Measurements from ENCODE around the gene PJA2.
"Not testable (repeated sequence)": the region's sequence is repeated elsewhere in the genome, so short reads cannot be mapped to it uniquely, and the experiment has no call there.

Gene PJA2, protein sequence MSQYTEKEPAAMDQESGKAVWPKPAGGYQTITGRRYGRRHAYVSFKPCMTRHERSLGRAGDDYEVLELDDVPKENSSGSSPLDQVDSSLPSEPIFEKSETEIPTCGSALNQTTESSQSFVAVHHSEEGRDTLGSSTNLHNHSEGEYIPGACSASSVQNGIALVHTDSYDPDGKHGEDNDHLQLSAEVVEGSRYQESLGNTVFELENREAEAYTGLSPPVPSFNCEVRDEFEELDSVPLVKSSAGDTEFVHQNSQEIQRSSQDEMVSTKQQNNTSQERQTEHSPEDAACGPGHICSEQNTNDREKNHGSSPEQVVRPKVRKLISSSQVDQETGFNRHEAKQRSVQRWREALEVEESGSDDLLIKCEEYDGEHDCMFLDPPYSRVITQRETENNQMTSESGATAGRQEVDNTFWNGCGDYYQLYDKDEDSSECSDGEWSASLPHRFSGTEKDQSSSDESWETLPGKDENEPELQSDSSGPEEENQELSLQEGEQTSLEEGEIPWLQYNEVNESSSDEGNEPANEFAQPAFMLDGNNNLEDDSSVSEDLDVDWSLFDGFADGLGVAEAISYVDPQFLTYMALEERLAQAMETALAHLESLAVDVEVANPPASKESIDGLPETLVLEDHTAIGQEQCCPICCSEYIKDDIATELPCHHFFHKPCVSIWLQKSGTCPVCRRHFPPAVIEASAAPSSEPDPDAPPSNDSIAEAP

DNA sequence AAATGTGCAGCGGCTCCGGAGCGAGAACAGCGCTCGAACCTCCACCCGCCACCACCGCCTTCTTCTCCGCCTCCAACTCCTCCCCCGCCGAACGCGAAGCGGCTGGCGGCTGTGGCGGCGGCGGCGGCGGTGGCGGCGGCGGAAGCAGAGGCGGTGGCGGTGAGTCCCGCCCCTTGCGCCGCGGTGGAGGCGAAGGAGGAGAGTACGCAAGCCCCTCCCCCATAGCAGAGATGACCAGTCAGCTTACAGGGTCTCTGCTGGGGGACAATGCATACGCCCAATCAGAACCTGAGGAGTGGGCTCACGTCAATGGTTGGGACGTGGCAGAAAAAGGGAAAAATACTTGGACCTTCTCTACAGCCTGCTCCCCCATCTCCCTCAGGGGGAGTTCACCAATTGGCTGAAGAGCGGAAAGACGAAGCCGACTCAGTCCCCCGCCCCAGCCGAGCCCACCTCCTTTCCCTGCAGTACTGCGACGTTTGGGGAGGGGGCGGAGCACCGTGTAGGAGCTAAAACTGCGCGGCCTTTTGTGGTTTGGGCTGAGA lies at the start of gene PJA2:
Gene PJA2 (minus strand): TSS at position 131 of the 545 bp plus-strand sequence. CDS start 26,541 bp downstream, outside the sequence.
- DNase-seq = peak; percentile 100

DNA sequence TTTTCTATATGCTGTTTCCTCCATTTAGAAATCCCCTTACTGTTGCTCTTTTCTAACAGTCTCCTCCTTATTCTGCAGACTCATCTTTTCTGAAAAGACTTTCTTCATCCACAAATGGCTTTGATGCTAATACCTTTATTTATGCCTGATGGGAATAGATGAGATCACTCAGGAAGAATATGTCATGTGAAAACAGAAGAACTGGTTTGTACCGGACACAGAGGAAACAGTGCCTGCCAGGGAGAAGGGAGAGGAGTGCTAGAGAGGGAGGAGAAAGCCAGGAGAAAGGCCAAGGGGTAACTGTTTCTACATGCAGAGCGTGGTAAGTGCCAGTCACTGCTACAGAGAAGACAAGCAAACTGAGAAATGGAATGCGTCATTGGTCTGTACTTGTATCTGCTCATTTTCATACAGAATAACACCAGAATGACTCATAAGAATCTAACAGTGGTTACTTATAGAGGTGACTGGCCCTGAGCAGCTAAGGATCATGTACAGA lies 45.9 kb upstream of the PJA2 start:
- peak; percentile 64 for DNase-seq

DNA sequence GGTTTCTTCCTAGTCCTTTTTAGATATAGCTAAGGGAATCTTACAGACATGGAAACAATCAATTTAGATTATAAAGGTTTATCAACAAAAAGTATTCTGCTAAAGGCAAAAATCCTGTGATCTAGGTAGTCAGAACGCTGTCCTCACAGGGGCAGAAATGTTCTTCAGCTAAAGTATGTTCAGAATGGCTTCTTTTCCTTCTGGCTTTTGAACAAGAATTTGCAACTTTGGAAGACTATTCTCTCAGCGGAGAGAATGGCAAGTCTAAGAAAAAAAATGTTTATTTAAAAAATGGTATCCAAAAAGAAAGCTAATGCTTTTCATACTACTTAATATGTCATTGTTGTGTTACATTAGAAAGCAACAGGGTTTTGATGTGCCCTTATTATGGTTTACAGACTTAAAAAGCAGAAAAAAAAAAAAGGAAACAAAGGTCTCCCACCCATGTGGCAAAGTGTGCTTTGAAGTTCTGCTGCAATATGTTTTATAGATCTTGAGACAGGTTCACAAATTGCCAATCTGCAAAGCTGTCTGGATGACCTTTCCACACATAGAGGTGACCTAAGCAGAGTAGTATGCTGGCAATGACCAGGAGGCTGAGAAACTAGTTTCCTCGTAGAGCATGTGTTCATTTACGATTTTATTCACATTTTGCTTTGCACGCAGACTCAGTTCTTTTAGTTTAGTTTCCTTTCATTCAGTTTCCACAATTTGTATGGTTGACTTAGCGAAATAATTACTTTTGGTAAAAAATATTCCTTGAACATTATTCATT lies 45.1 kb upstream of the PJA2 start:
- DNase-seq = peak; percentile 28

DNA sequence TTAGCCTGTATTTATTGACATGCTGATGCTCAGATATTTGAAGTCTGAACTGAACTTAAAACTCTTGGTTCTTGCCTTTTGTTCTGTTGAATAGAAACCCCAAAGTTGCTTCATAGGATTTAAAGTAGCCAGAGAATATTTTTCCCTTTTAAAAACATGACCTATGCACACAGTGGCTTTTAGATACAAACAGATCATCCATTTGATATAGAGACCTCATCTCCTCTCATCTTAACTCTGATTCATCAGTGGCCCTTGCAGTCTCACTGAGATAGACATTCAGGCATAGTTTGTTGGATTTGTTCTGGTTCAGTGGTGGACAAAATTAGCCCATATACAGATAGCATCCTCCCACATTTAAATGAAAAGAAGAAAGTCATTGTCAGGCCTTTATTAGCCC lies 43.5 kb upstream of the PJA2 start:
- no peak for DNase-seq

DNA sequence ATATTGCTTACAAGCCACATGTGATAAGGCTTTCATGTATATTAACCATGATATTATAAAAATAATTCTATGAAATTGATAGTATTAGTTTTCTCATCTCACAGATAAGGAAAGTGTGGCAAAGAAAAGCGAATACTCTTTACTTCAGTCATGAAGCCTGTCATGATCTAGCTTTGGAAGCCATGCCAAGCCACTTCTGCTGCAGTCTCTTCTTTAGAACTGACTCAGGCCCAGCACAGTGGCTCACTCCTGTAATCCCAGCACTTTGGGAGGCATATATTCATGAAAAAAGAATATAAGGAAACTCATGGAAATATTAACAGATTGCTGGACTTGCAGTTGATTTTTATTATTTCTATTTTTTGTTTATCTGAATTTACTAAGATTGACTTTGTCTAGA lies 42.9 kb upstream of the PJA2 start:
- DNase-seq = no peak

DNA sequence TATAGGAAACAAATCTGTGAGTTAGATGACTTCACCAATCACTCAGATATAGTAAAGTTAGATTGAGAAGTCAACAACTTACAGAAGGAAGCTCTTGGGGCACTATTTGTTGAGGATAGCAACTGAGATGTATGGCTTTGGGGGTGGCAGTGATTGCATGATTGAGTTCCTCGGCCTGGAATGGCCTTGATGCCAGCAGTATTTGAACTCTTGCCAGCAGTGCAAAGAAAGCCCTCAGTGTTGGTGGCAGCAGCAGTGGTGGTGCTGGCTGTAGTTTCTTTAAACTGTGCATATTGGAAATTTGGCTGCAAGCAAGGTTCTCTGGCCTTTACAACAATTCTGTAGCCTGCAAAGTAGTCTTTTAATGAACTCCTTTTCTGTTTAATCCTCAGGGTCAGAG lies 41.4 kb upstream of the PJA2 start:
- peak; percentile 59 for DNase-seq

DNA sequence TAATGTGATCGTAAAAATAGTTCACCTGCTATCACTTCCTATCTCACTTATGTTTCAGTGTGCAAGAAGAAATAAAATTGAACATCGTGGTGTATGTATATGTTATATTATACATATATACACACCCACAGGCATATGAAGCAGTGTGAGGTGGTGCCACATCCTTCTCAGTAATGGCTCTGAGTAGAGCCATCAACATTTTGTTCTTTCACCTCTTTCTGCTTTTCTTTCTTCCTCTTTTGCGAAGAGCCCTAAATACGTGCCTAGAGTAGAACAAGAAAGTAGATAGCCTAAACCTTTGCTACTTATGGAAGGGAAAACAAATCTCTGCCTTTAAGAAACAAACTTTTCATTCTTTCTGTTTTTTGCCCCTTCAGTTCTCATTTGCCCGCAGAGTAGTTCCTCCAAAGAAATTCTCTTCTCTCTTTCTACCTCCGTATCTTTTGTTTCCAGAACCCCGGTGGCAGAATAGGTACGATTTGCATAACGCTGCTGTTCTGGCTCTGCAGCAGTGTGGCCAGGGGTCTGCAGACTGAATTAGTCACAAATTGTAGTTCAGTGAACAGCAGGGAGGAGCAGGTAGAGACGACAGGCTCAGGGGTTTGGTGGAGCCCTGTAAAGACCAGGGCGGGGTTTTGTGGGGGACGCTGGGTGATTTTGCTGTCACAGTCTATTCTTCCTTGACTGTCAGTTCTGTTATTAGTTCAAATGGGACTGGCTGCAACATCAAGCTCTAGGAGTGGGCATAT lies 40.5 kb upstream of the PJA2 start:
- no peak for DNase-seq

DNA sequence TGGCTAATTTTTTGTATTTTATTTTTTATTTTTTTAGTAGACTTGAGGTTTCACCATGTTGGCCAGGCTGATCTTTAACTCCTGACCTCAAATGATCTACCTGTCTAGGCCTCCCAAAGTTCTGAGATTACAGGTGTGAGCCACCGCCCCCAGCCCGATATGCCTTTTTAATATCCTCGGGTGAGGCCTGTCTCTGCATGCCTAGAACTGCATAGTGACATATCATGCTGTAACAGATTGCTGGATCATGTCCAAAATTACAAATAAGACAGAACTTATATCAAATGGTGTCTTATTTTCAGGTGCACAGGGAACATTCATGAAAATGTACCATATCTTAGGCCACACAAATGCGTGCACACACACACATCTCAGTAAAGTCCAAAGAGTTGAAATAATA lies 39.1 kb upstream of the PJA2 start:
- DNase-seq = no peak

DNA sequence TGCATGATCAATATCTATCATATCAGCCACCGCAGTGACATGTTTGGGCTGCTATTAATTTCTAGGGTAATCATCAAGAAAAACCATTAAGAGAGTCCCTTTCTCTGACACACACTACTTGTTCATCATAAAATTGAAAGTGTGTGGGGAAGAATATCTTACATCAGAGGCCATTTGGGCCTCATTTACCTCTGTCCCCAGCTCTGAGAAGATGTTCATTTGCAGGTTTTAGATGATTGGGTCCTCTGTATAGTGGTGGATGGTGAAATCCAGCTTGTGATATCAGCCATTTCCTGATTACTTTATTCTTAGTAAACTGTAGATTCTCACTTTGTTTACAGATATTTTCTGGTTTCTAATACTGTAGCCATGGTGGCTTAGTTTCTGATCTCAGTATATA lies 29.8 kb upstream of the PJA2 start:
- no peak for DNase-seq

DNA sequence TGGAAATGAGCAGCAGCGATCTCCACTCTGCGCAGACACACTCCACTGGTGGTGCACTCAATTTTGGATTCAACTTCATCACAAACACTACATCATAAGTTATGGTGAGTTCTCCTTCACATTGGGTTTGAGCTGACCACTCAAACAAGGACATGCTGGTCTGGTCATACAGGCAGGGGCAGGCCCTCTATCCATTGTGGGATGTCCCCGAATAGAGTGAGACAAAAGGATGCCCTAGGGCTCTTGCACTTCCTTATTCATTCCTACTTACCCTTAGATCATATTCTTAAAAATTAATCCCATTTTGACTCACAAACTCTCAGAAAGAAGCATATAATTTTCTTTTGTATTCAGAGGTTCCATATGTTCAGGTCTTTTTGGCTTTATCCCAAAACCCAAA lies 16.3 kb upstream of the PJA2 start:
- no peak for DNase-seq

DNA sequence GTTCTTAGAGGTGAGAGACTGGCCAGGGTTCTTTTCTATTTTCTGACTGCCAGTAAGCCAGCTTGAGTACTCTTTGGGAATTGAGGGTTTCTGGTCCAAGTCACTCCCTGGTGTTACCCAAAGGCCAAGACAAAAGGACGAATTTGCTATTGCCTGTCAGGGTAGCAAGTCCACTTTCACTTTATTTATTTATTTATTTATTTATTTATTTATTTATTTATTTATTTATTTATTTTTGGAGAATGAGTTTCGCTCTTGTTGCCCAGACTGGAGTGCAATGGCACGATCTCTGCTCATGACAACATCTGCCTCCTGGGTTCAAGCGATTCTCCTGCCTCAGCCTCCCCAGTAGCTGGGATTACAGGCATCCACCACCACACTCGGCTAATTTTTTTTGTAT lies 15.7 kb upstream of the PJA2 start:
- DNase-seq = not testable (repeated sequence)

DNA sequence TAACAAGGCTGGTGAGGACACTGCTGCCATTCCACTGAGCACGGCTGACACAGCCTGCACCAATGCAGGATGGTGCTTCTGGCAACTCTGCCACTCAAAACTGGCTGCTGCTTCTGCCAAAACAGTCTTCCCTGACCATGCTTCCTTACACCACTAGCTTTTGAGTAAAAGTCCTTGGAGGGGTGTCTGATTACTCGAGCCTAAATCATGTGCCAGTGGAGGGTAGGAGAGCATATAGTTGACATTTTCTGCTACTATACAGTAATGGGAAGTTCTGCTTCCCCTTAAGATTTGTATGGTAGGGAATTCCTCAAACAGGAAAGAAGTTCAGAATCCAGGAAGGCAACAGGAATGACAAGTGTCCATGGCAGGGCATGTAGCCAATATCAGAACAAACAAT lies 12.2 kb upstream of the PJA2 start:
- DNase-seq = no peak

DNA sequence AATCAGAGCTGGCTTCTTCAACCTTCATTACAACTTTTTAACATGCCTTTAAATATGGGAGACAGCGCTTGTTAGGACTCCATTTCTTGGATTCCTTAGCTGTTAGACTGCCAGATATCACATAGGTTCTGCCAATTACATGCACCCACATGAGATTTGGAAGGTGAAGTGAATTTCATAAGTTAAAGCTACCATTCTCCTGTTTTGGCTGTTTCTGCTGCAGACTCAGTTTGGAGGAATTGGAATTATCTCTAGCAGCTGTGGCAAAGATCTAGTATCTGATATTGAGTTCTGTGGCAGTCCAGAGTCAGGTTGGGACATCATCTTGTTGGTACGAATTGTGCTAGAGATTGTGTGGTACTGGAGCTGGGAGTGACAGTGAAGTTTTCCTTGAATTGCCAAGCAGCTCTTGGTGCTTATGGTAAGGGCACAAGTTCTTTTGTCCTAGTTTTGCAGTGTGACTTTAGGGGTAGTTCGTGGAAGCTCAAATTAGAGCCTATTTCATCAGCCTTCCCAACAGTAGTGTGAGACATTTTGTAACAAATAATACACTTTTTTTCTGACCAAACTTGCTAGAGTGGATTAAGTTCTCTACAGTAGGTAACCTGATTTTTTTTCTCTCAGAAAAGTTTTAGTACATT lies 9.1 kb upstream of the PJA2 start:
- DNase-seq = no peak

DNA sequence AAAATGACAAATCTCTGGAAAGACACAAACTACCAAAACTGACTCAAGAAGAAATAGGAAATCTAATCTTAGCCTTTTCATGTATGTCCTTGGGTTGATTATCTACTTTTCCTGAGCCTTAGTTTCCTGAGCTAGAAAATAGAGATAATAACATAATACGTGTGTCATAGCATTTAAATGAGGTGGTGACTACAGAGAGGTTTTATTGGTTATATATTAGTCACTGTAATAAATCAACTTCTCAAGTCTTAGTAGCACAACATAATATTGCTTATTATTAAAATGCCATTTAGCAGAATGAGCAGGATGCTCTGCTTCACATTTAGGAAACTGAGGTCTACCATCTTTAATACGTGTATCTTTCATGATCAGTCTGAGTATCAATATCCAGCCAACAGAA lies 7.1 kb upstream of the PJA2 start:
- DNase-seq = no peak

DNA sequence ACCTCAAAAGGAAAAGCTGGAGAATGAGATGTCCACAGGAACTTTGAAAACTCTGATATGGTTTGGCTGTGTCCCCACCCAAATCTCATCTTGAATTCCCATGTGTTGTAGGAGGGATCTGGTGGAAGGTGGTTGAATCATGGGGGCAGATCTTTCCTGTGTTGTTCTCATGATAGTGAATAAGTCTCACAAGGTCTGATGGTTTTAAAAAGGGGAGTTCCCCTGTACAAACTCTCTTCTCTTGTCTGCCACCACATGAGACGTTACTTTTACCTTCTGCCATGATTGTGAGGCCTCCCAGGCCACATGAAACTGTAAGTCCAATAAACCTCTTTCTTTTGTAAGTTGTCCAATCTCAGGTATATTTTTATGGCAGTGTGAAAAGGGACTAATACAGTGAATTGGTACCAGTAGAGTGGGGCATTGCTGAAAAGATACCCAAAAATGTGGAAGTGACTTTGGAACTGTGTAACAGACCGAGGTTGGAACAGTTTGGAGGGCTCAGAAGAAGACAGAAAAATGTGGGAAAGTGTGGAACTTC lies 4.2 kb upstream of the PJA2 start:
- not testable (repeated sequence) for DNase-seq

DNA sequence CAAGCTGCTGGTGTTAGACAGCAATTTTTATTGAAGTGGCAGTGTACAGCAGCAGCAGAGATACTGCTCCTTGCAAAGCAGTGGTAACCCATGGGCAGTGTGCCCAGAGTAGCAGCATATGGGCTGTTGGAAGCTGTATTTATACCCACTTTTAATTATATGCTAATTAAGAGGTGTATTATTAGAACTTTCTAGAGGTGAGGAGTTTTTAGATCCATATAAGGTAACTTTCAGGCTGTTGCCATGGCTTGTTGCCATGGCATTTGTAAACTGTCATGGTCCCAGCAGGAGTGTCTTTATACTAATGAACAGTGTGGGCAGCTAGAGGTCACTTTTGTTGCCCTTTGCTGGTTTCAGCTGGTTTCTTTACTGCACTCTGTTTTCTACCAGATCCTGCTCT lies 3.7 kb upstream of the PJA2 start:
- DNase-seq = peak; percentile 32

DNA sequence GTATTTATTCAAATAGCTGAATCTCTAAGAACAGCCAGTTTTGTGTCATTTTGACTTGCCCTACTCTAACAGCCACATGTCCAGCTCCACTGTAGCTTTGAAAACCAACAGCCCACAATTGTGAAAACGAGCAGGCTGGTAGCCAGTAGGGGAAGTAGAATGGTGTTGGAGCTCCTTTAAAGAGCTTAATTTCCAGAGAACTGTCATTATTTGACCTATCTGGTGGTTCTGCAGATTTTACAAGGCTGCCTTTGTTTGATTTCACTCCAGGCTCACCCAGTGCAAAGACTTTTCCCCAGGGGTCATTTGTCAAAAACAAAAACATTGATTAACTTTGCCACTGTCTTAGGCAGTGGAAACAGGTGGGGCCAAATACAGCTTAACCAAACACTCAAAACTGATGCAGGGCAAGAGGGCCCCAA lies 3.2 kb upstream of the PJA2 start:
- DNase-seq = no peak

DNA sequence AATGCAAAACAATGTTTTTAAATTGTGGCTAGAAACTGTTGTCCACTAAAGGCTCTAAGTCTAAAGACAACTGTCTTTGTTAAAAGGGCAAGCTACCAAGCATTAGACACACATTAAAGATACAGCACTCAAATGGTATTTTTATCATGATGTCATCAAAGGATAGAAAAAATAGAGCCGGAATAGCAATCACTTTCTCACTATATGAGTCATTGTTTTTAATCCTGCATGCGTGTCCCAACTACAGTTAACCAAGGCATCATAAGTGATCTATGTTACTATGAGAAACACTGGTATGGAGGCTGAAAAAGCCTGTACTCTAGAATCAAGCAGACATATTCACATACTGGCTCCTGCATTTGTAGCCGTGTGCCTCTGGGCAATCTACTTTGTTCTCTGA lies 1.9 kb upstream of the PJA2 start:
- no peak for DNase-seq

DNA sequence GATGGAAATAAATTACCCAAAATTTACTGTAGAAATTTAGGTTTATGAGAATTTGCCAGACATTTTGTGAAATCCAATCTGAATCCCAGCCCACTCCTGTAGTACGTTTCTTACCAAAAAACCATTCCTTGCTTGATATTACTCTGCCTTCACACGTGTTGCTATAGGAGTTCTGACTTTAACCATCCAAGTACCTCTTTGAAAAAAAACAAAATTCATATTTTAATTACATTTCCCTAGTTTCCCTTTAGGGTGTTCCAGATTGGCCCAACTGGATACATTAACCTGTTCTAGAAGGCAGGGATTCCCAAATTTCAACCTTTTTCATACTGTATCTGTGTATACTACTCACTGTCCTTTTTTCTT lies 1.4 kb upstream of the PJA2 start:
- no peak for DNase-seq

DNA sequence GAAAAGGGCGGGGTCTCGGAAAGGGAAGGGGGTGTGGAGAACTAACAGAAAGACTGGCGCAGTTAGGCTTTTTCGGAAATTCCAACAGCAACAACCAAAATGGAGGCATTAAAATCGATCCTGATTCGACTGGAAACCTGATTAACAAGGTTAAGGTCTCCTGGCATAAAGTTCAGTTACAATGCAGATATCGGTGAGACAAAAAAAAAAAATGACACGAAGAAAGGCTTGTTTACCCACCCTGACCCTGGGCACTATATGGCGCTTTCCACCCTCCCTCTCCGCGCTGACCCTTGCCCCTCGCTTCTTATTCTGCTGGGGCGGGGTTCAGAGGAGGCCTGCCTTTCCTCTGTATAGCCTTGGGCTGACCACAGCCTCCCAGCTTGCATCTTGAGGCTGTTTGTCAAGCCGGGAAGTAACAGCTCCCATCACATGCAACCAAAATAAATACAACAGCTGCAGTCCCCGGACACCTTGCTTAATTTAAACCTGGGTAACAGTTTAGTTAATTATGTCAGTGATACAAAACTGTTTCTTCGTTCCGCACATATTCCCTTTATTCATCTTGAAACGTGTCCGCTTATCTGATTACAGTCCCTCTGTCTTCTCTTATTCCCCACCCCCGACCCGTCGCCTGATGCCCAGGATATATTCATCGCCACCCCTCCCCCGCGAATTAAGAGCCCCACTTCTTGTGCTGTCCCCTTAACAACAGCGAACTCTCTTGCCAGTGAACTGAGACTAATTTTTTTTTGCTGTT lies 795 bp upstream of the PJA2 start:
- peak; percentile 86 for DNase-seq
